BE2C (cell line): Measurements from ENCODE around the gene DDX11.
"Not testable (repeated sequence)": the region's sequence is repeated elsewhere in the genome, so short reads cannot be mapped to it uniquely, and the experiment has no call there.

Experiments used
- DNase-seq: peaks from one replicate; pipeline ENCODE4 v3.0.0-alpha.2; 2020
- H3K27me3 ChIP-seq: fragments of 250-450 bp; sonication (Bioruptor Pico); 2 replicates; pipeline ENCODE4 v1.5.1; 2020; ENCODE audit warnings: mild to moderate bottlenecking
- H3K36me3 ChIP-seq: fragments of 250-450 bp; sonication (Bioruptor Pico); 2 replicates; pipeline ENCODE4 v1.5.1; 2020; ENCODE audit warnings: mild to moderate bottlenecking
- H3K4me1 ChIP-seq: fragments of 250-450 bp; sonication (Bioruptor Pico); 2 replicates; pipeline ENCODE4 v1.5.1; 2020
- H3K4me3 ChIP-seq: 2 replicates; pipeline ENCODE4 v1.5.1; 2011; ENCODE audit warnings: low read depth, low read length
- H3K9me3 ChIP-seq: fragments of 250-450 bp; sonication (Bioruptor Pico); 2 replicates; pipeline ENCODE4 v1.5.1; 2020
- CTCF ChIP-seq: IDR thresholded peaks from 2 replicates; pipeline ENCODE4 v1.5.1; 2012; ENCODE audit warnings: mild to moderate bottlenecking, low read depth, low read length

DDX11 gene

GRCh38 chr12:31041033-31041564, 32.6 kb upstream of the DDX11 start:
- Histone ChIP-seq H3K4me1 (no peaks in the 10 kb centered on the region), H3K36me3 (no peaks in the 10 kb centered on the region), H3K4me3 (no peak overlapping the region), H3K27me3 (no peaks in the 10 kb centered on the region; the same call in 1 of the 2 replicates), H3K9me3 (no peaks in the 10 kb centered on the region)
- no peak for DNase-seq
- no peak for TF ChIP-seq CTCF

- DNase-seq, H3K4me3 ChIP-seq, H3K9me3 ChIP-seq, H3K4me1 ChIP-seq, H3K27me3 ChIP-seq, H3K36me3 ChIP-seq: not testable (repeated sequence)
Measured at GRCh38 chr12:31050143-31050542, 23.5 kb upstream of the DDX11 start.

DNA sequence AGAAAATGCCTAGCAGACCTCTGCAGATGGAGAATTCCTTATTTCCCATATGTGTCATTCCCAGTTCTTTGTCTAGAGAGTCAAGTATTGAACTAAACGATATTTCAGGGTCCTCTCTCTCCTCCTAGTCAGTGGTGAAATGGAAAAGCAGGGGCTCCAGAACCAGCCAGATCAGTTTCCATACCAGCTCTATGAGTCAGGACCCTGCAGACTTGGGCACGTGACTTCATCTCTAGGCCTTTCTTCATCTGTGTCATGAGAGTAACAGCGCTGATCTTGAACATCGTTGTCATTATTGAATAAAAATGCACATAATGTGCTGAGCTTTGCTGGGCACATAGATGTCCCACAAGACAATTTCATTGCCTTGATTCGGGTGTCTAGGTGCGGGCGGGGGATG, 23.1 kb upstream of the DDX11 start:
- not testable (repeated sequence) for H3K4me1 ChIP-seq, H3K4me3 ChIP-seq, H3K27me3 ChIP-seq, H3K9me3 ChIP-seq, H3K36me3 ChIP-seq, DNase-seq

GRCh38 chr12:31051692-31052091, 22.0 kb upstream of the DDX11 start:
- not testable (repeated sequence) for H3K4me1 ChIP-seq, H3K4me3 ChIP-seq, H3K9me3 ChIP-seq, H3K36me3 ChIP-seq, H3K27me3 ChIP-seq, DNase-seq

DNA sequence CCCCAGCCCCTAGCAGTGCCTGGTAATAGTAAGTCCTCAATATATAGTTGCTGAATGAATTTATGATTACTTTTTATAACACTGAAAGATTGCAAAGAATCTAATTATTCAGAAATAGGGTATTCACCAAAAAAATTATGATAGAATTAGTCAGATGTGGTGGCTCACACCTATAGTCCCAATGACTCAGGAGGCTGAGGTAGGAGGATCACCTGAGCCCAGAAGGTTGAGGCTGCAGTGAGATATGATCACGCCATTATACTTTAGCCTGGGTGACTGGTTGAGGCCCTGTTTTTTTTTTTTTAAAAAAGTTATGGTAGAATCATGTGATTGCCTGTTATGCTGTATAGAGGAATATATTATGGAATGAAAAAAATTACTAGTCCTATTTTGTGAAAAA, 21.5 kb upstream of the DDX11 start:
- not testable (repeated sequence) for H3K9me3 ChIP-seq, H3K4me3 ChIP-seq, H3K4me1 ChIP-seq, DNase-seq, H3K27me3 ChIP-seq, H3K36me3 ChIP-seq

DNA sequence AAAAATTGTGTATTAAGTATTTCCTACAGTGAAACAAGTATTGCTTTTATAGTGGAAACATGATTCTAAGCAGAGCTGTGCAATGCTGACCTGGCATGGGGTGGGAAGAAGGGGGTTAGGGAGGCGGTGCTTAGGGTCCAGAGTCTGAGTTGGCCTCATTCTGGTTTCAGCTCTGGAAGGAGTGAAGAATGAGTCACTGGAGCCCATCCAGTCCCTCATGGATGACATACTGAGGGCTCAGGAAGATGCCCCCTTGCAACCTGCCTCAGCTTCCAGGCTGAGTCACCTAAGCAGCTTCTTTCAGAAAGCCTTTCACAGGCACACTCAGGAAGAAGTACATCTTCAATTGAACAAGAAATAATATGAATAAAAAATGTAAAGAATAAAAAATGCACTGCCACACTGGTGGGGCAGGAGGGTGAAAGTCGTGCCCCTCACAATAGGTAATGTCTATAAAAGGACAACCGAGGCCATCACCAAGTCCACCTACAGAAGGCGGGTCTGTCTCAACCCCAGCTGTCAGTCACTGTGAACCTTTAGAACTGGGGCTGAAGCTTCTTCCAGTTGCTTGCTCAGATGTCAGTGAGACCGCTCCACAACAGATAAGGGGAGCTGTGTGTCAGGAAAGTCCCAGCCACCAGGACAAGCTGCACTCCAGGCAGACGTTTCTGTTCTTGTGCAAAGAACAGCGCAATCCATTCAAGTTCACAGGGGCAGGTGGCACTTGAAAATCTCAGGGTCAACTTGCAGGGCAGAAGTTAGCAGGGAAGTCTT, 20.8 kb upstream of the DDX11 start:
- not testable (repeated sequence) for H3K4me3 ChIP-seq, H3K9me3 ChIP-seq, DNase-seq

GRCh38 chr12:31053944-31054343, 19.7 kb upstream of the DDX11 start:
- H3K4me3 ChIP-seq, H3K9me3 ChIP-seq, H3K27me3 ChIP-seq, H3K4me1 ChIP-seq, DNase-seq, H3K36me3 ChIP-seq: not testable (repeated sequence)
- TF ChIP-seq CTCF, result 0 out of 2 replicates have a peak, but pooled peaks have one; percentile 8

More for the DNA sequence above, 20.8 kb upstream of the DDX11 start:
- not testable (repeated sequence) for H3K4me1 ChIP-seq, H3K36me3 ChIP-seq, H3K27me3 ChIP-seq

- Histone ChIP-seq H3K27me3 (no peaks in the 10 kb centered on the region), H3K4me3 (no peak overlapping the region), H3K4me1 (no peaks in the 10 kb centered on the region), H3K9me3 (no peaks in the 10 kb centered on the region), H3K36me3 (no peaks in the 10 kb centered on the region)
- no peak for TF ChIP-seq CTCF
- DNase-seq, result no peak
Measured at GRCh38 chr12:31057671-31058070, 16.0 kb upstream of the DDX11 start.

DNA sequence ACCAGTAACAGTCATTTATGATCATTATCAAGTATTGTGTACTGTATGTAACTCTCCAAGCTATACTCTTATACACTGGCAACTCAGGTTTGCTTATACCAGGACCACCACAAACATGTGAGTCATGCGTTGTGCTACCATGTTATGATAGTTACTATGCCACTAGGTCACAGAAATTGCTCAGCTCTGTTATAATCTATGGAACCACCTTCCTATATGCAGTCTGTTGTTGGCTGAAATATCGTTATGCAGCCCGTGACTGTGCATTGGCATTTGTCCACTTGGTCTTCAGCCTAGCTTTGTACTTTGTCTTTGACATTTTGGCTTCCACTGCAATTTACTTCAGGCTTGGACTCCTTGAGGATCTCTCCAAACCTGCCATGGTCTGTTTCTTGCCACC, 7.5 kb upstream of the DDX11 start:
- H3K36me3 ChIP-seq, H3K27me3 ChIP-seq, H3K4me1 ChIP-seq, H3K4me3 ChIP-seq, H3K9me3 ChIP-seq, DNase-seq: not testable (repeated sequence)

- H3K36me3 ChIP-seq, H3K9me3 ChIP-seq, H3K27me3 ChIP-seq, DNase-seq, H3K4me3 ChIP-seq, H3K4me1 ChIP-seq: not testable (repeated sequence)
Measured at GRCh38 chr12:31067656-31068055, 6.0 kb upstream of the DDX11 start.

DNA sequence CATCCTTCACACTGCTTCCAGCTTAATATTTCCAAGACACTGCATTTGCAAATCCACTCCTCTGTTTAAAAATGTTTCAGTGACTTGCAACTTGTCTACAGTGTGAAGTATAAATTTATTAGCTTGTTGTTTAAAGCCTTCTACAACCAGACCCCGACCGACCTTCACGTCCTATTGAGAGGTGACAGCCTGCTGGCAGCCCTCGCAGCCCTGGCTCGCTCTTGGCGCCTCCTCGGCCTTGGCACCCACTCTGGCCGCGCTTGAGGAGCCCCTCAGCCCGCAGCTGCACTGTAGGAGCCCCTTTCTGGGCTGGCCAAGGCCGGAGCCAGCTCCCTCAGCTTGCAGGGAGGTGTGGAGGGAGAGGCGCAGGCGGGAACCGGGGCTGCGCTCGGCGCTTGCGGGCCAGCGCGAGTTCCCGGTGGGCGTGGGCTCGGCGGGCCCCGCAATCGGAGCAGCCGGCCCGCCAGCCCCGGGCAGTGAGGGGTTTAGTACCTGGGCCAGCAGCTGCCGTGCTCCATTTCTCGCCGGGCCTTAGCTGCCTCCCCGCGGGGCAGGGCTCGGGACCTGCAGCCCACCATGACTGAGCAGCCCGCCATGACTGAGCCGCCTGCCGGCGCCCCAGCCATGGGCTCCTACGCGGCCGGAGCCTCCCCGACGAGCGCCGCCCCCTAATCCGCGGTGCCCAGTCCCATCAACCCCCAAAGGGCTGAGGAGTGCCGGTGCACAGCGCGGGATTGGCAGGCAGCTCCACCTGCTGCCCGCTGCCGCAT, 2.5 kb upstream of the DDX11 start:
- H3K4me3 ChIP-seq, H3K9me3 ChIP-seq, H3K4me1 ChIP-seq, H3K36me3 ChIP-seq, DNase-seq, H3K27me3 ChIP-seq: not testable (repeated sequence)

GRCh38 chr12:31072962-31073361, 698 bp upstream of the DDX11 start:
- peak overlapping the region; percentile 61 for H3K4me3 ChIP-seq
- not testable (repeated sequence) for DNase-seq, H3K36me3 ChIP-seq, H3K9me3 ChIP-seq, H3K4me1 ChIP-seq, H3K27me3 ChIP-seq
